Nephron (organoid): ENCODE results near the gene INTS12.
A peak's percentile ranks its signal among the peaks of the same experiment; 100 is the strongest.

Experiments
- H3K27ac Mint-ChIP-seq, 3 experiments: 2 replicates each; pipeline ENCODE4 v1.8.0; 2020; ENCODE audit warnings: mixed read lengths in 3 of 3, mild to moderate bottlenecking in 2 of 3, moderate library complexity in 1 of 3
- H3K27me3 Mint-ChIP-seq: 2 replicates; pipeline ENCODE4 v1.8.0; 2021; ENCODE audit warnings: low read depth, mild to moderate bottlenecking, moderate library complexity, mixed read lengths
- H3K36me3 Mint-ChIP-seq: 2 replicates; pipeline ENCODE4 v1.8.0; 2020; ENCODE audit warnings: low read depth, mixed read lengths
- H3K4me1 Mint-ChIP-seq: 2 replicates; pipeline ENCODE4 v1.8.0; 2020; ENCODE audit warnings: mixed read lengths
- H3K4me3 Mint-ChIP-seq, 3 experiments: 2 replicates each; pipeline ENCODE4 v1.8.0; 2020; ENCODE audit warnings: mild to moderate bottlenecking in 3 of 3, mixed read lengths in 3 of 3, moderate library complexity in 2 of 3
- H3K9me3 Mint-ChIP-seq: 2 replicates; pipeline ENCODE4 v1.8.0; 2020; ENCODE audit warnings: mixed read lengths
- CTCF ChIP-seq, 3 experiments: fragments of 200-600 bp; sonication (generic); IDR thresholded peaks; one replicate each; pipeline ENCODE4 v1.5.0; 2021; ENCODE audit warnings: antibody characterized with exemption in 3 of 3; ENCODE audit not compliant: unreplicated experiment in 3 of 3

The INTS12 gene

GRCh38 chr4:105708181-105709080 is at the start of gene INTS12, which contains the start of gene GSTCD:
Gene INTS12 (minus strand): TSS chr4:105708689. CDS start chr4:105700005, 8,684 bp downstream.
Gene GSTCD (plus strand): TSS chr4:105708784. CDS start chr4:105717614, 8,830 bp downstream.
- Mint-ChIP-seq H3K4me3 (peak within 1 kb of the TSS; percentile 99 to 100 (median 100)), H3K9me3 (peaks cover 5% of the 10 kb centered on the region), H3K36me3 (peaks cover 15% of the 10 kb centered on the region), H3K27ac (peak within 1 kb of the TSS; percentile 97 to 99 (median 97)), H3K4me1 (peaks cover 26% of the 10 kb centered on the region), H3K27me3 (no peaks in the 10 kb centered on the region)
- no peak for TF ChIP-seq CTCF (IDR thresholded peaks at IDR 0.05; ENCODE audit: unreplicated experiment in 3 of 3)

- Mint-ChIP-seq H3K9me3 (no peaks in the 10 kb centered on the region), H3K27me3 (no peaks in the 10 kb centered on the region), H3K4me1 (no peaks in the 10 kb centered on the region), H3K36me3 (no peaks in the 10 kb centered on the region), H3K27ac (no peak overlapping the region), H3K4me3 (no peak overlapping the region)
- no peak for TF ChIP-seq CTCF (IDR thresholded peaks at IDR 0.05; ENCODE audit: unreplicated experiment in 3 of 3)
Measured at GRCh38 chr4:105755375-105755774, 46.9 kb upstream of the INTS12 start.

- Mint-ChIP-seq H3K27me3 (no peaks in the 10 kb centered on the region), H3K36me3 (no peaks in the 10 kb centered on the region), H3K4me3 (no peak overlapping the region), H3K27ac (no peak overlapping the region), H3K4me1 (no peaks in the 10 kb centered on the region), H3K9me3 (no peaks in the 10 kb centered on the region)
- TF ChIP-seq CTCF (IDR thresholded peaks at IDR 0.05; ENCODE audit: unreplicated experiment in 3 of 3) = no peak
Measured at GRCh38 chr4:105753361-105753760, 44.9 kb upstream of the INTS12 start.

- Mint-ChIP-seq H3K36me3 (no peaks in the 10 kb centered on the region), H3K4me3 (no peak overlapping the region), H3K9me3 (no peaks in the 10 kb centered on the region), H3K27me3 (no peaks in the 10 kb centered on the region), H3K4me1 (no peaks in the 10 kb centered on the region), H3K27ac (no peak overlapping the region)
- TF ChIP-seq CTCF (IDR thresholded peaks at IDR 0.05; ENCODE audit: unreplicated experiment in 3 of 3) = no peak
Measured at GRCh38 chr4:105751718-105752299, 43.3 kb upstream of the INTS12 start.

- no peak for TF ChIP-seq CTCF (IDR thresholded peaks at IDR 0.05; ENCODE audit: unreplicated experiment in 3 of 3)
- Mint-ChIP-seq H3K4me3 (no peak overlapping the region), H3K27me3 (no peaks in the 10 kb centered on the region), H3K4me1 (no peaks in the 10 kb centered on the region), H3K36me3 (peaks cover 4% of the 10 kb centered on the region), H3K27ac (no peak overlapping the region), H3K9me3 (no peaks in the 10 kb centered on the region)
Measured at GRCh38 chr4:105748222-105748621, 39.7 kb upstream of the INTS12 start.
